Measurements from ENCODE around the gene DNAAF5. TPM values are rescaled to one million over a fixed set of nuclear protein-coding genes. Genes with fewer than 3 reads are reported as not detected.
"Not testable (repeated sequence)": the region's sequence is repeated elsewhere in the genome, so short reads cannot be mapped to it uniquely, and the experiment has no call there.

Gene DNAAF5
- total RNA-seq, 1 donor from 2014 or later: 41.5 TPM

GRCh38 chr7:796434-797169, 70.1 kb downstream of the DNAAF5 start:
- H3K4me3 Mint-ChIP-seq (ENCODE audit: low read depth); intact Hi-C loops (cut with micrococcal nuclease); H3K9me3 Mint-ChIP-seq; H3K4me1 Mint-ChIP-seq (ENCODE audit: low read depth); H3K36me3 Mint-ChIP-seq (ENCODE audit: low read depth); DNase-seq (ENCODE audit: low spot score); H3K27me3 Mint-ChIP-seq (ENCODE audit: low read depth); H3K27ac Mint-ChIP-seq: not testable (repeated sequence)

GRCh38 chr7:798921-799470, 72.5 kb downstream of the DNAAF5 start:
- H3K4me3 Mint-ChIP-seq (ENCODE audit: low read depth): no peak overlapping the region
- DNase-seq (ENCODE audit: low spot score): no peak
- intact Hi-C loops (cut with micrococcal nuclease): no loop called here
- peaks cover 4% of the 10 kb centered on the region for H3K27me3 Mint-ChIP-seq (ENCODE audit: low read depth)
- no peaks in the 10 kb centered on the region for H3K36me3 Mint-ChIP-seq (ENCODE audit: low read depth)
- no peaks in the 10 kb centered on the region for H3K9me3 Mint-ChIP-seq
- no peaks in the 10 kb centered on the region for H3K4me1 Mint-ChIP-seq (ENCODE audit: low read depth)
- H3K27ac Mint-ChIP-seq: no peak overlapping the region

- intact Hi-C loops (cut with micrococcal nuclease): no loop called here
- H3K9me3 Mint-ChIP-seq: no peaks in the 10 kb centered on the region
- no peak overlapping the region for H3K4me3 Mint-ChIP-seq (ENCODE audit: low read depth)
- no peak for DNase-seq (ENCODE audit: low spot score)
- H3K27ac Mint-ChIP-seq: no peak overlapping the region
- H3K27me3 Mint-ChIP-seq (ENCODE audit: low read depth): peaks cover 5% of the 10 kb centered on the region
- no peaks in the 10 kb centered on the region for H3K36me3 Mint-ChIP-seq (ENCODE audit: low read depth)
- no peaks in the 10 kb centered on the region for H3K4me1 Mint-ChIP-seq (ENCODE audit: low read depth)
Observed at GRCh38 chr7:800692-801091, 74.2 kb downstream of the DNAAF5 start.

- intact Hi-C loops (cut with micrococcal nuclease); H3K27me3 Mint-ChIP-seq (ENCODE audit: low read depth); H3K27ac Mint-ChIP-seq; H3K36me3 Mint-ChIP-seq (ENCODE audit: low read depth); H3K9me3 Mint-ChIP-seq; DNase-seq (ENCODE audit: low spot score); H3K4me1 Mint-ChIP-seq (ENCODE audit: low read depth); H3K4me3 Mint-ChIP-seq (ENCODE audit: low read depth): not testable (repeated sequence)
Observed at GRCh38 chr7:801351-801750, 74.9 kb downstream of the DNAAF5 start.

- no peak for DNase-seq (ENCODE audit: low spot score)
- H3K9me3 Mint-ChIP-seq: no peaks in the 10 kb centered on the region
- H3K4me1 Mint-ChIP-seq (ENCODE audit: low read depth): no peaks in the 10 kb centered on the region
- no peaks in the 10 kb centered on the region for H3K36me3 Mint-ChIP-seq (ENCODE audit: low read depth)
- no peak overlapping the region for H3K4me3 Mint-ChIP-seq (ENCODE audit: low read depth)
- intact Hi-C loops (cut with micrococcal nuclease): no loop called here
- peaks cover 5% of the 10 kb centered on the region for H3K27me3 Mint-ChIP-seq (ENCODE audit: low read depth)
- H3K27ac Mint-ChIP-seq: no peak overlapping the region
Observed at GRCh38 chr7:801940-802381, 75.5 kb downstream of the DNAAF5 start.

GRCh38 chr7:802500-803242, 76.2 kb downstream of the DNAAF5 start:
- H3K36me3 Mint-ChIP-seq (ENCODE audit: low read depth): no peaks in the 10 kb centered on the region

GRCh38 chr7:803243-803635, 76.7 kb downstream of the DNAAF5 start:
- Mint-ChIP-seq H3K36me3 (ENCODE audit: low read depth) (no peaks in the 10 kb centered on the region), H3K4me3 (ENCODE audit: low read depth) (no peak overlapping the region), H3K27ac (no peak overlapping the region), H3K4me1 (ENCODE audit: low read depth) (no peaks in the 10 kb centered on the region), H3K9me3 (no peaks in the 10 kb centered on the region), H3K27me3 (ENCODE audit: low read depth) (peaks cover 8% of the 10 kb centered on the region)
- no peak for DNase-seq (ENCODE audit: low spot score)
- intact Hi-C loops (cut with micrococcal nuclease): no loop called here

More at GRCh38 chr7:802500-803242, 76.2 kb downstream of the DNAAF5 start:
- DNase-seq (ENCODE audit: low spot score): no peak
- Mint-ChIP-seq H3K27me3 (ENCODE audit: low read depth) (peaks cover 5% of the 10 kb centered on the region), H3K4me3 (ENCODE audit: low read depth) (no peak overlapping the region), H3K4me1 (ENCODE audit: low read depth) (no peaks in the 10 kb centered on the region), H3K27ac (no peak overlapping the region), H3K9me3 (no peaks in the 10 kb centered on the region)
- intact Hi-C loops (cut with micrococcal nuclease): no loop called here

GRCh38 chr7:803796-804195, 77.3 kb downstream of the DNAAF5 start:
- H3K36me3 Mint-ChIP-seq (ENCODE audit: low read depth); H3K4me3 Mint-ChIP-seq (ENCODE audit: low read depth); H3K9me3 Mint-ChIP-seq; H3K27me3 Mint-ChIP-seq (ENCODE audit: low read depth); intact Hi-C loops (cut with micrococcal nuclease); H3K27ac Mint-ChIP-seq; DNase-seq (ENCODE audit: low spot score); H3K4me1 Mint-ChIP-seq (ENCODE audit: low read depth): not testable (repeated sequence)

GRCh38 chr7:805261-805660, 78.8 kb downstream of the DNAAF5 start:
- H3K36me3 Mint-ChIP-seq (ENCODE audit: low read depth): no peaks in the 10 kb centered on the region
- H3K4me3 Mint-ChIP-seq (ENCODE audit: low read depth): no peak overlapping the region
- H3K9me3 Mint-ChIP-seq: no peaks in the 10 kb centered on the region
- H3K4me1 Mint-ChIP-seq (ENCODE audit: low read depth): no peaks in the 10 kb centered on the region
- peaks cover 15% of the 10 kb centered on the region for H3K27me3 Mint-ChIP-seq (ENCODE audit: low read depth)
- DNase-seq (ENCODE audit: low spot score): no peak
- H3K27ac Mint-ChIP-seq: no peak overlapping the region
- intact Hi-C loops (cut with micrococcal nuclease): no loop called here

GRCh38 chr7:815284-816216, 89.1 kb downstream of the DNAAF5 start:
- Mint-ChIP-seq H3K27me3 (ENCODE audit: low read depth) (peaks cover 24% of the 10 kb centered on the region), H3K4me1 (ENCODE audit: low read depth) (peaks cover 37% of the 10 kb centered on the region), H3K27ac (no peak overlapping the region), H3K36me3 (ENCODE audit: low read depth) (peaks cover 18% of the 10 kb centered on the region), H3K4me3 (ENCODE audit: low read depth) (peak overlapping the region; percentile 70), H3K9me3 (no peaks in the 10 kb centered on the region)
- intact Hi-C loops (cut with micrococcal nuclease): loop anchor here (2.0 to 10.0 kb wide), 4 partner anchors 15 to 201 kb away; partner anchors contain the start of genes DNAAF5, GET4 and PRKAR1B
- no peak for DNase-seq (ENCODE audit: low spot score)

- intact Hi-C loops (cut with micrococcal nuclease): loop anchor here (2.0 to 10.0 kb wide), 4 partner anchors 14 to 202 kb away; partner anchors contain the start of genes DNAAF5, GET4 and PRKAR1B
- no peak overlapping the region for H3K27ac Mint-ChIP-seq
- peaks cover 41% of the 10 kb centered on the region for H3K4me1 Mint-ChIP-seq (ENCODE audit: low read depth)
- peak overlapping the region; percentile 69 for H3K4me3 Mint-ChIP-seq (ENCODE audit: low read depth)
- no peaks in the 10 kb centered on the region for H3K9me3 Mint-ChIP-seq
- peak; percentile 95 for DNase-seq (ENCODE audit: low spot score)
- peaks cover 23% of the 10 kb centered on the region for H3K27me3 Mint-ChIP-seq (ENCODE audit: low read depth)
- peaks cover 24% of the 10 kb centered on the region for H3K36me3 Mint-ChIP-seq (ENCODE audit: low read depth)
Observed at GRCh38 chr7:816300-816750, 89.8 kb downstream of the DNAAF5 start.
